Stimulated activated naive B cell treated with anti-CD40 and anti-IgM and Interleukin-4, amounts not matched to agents 10 μg/mL and 1 μg/mL and 100 μg/mL, for 72 hours (primary cell): ENCODE results near the gene MAML2.

Experiments
- ATAC-seq, 2 donors: fragments of 150-1000 bp; cut with Tn5 transposase; replicated peaks; 2 replicates each; pipeline ENCODE4 v1.10.0; 2021; ENCODE audit warnings: moderate library complexity in 1 of 2
- DNase-seq: peaks from one replicate; pipeline ENCODE4 v3.0.0; 2021
- H3K27ac Mint-ChIP-seq: one replicate; pipeline ENCODE4 v1.8.0; 2022; ENCODE audit warnings: mild to moderate bottlenecking, mixed read lengths
- H3K27me3 Mint-ChIP-seq, 2 donors: one replicate each; pipeline ENCODE4 v1.8.0; 2022; ENCODE audit warnings: mixed read lengths in 2 of 2
- H3K36me3 Mint-ChIP-seq, 2 donors: one replicate each; pipeline ENCODE4 v1.8.0; 2022; ENCODE audit warnings: mixed read lengths in 2 of 2, mild to moderate bottlenecking in 1 of 2
- H3K4me1 Mint-ChIP-seq, 2 donors: one replicate each; pipeline ENCODE4 v1.8.0; 2022; ENCODE audit warnings: mixed read lengths in 2 of 2, mild to moderate bottlenecking in 1 of 2
- H3K4me3 Mint-ChIP-seq, 2 donors: one replicate each; pipeline ENCODE4 v1.8.0; 2022; ENCODE audit warnings: mild to moderate bottlenecking in 2 of 2, mixed read lengths in 2 of 2, moderate library complexity in 1 of 2
- H3K9me3 Mint-ChIP-seq, 2 donors: one replicate each; pipeline ENCODE4 v1.8.0; 2022; ENCODE audit warnings: mixed read lengths in 2 of 2, mild to moderate bottlenecking in 1 of 2

Gene MAML2

DNA sequence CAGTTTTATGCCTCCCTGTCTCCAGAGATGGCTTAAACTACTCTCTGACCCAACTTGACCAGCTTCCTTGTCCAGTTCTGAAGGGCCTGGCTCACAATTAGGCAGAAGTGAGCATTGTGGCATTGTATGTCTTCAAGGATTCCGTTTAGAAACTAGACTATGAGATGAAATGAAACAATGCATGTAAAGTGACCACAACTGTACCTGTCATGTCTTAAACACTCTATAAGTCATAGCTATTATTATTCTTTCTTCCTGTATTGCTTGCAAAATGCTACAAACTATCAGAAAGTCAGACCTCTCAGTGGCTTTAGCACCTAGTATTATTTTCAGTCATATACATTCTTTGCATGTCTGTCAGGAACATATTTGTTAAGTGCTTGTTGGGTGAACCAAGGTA, 291.2 kb downstream of the MAML2 start:
- Mint-ChIP-seq H3K4me1 (peaks cover 40 to 68% of the 10 kb centered on the region in 2 donors), H3K27ac (peak overlapping the region; percentile 9), H3K9me3 (no peaks in the 10 kb centered on the region), H3K4me3 (no peak overlapping the region), H3K36me3 (peaks cover 8 to 9% of the 10 kb centered on the region in 2 donors), H3K27me3 (no peaks in the 10 kb centered on the region)
- ATAC-seq = peak; percentile 75 to 76
- DNase-seq = no peak

- DNase-seq (no peak), ATAC-seq (peak in 1 of 2 donors; percentile 17)
- H3K9me3 Mint-ChIP-seq = no peaks in the 10 kb centered on the region
- H3K27me3 Mint-ChIP-seq = no peaks in the 10 kb centered on the region
- no peak overlapping the region for H3K4me3 Mint-ChIP-seq
- peaks cover 9 to 12% of the 10 kb centered on the region in 2 donors for H3K36me3 Mint-ChIP-seq
- H3K27ac Mint-ChIP-seq = no peak overlapping the region
- peaks cover 38 to 63% of the 10 kb centered on the region in 2 donors for H3K4me1 Mint-ChIP-seq
These were observed 292.4 kb downstream of the MAML2 start for GRCh38 chr11:96050435-96051182.

DNA sequence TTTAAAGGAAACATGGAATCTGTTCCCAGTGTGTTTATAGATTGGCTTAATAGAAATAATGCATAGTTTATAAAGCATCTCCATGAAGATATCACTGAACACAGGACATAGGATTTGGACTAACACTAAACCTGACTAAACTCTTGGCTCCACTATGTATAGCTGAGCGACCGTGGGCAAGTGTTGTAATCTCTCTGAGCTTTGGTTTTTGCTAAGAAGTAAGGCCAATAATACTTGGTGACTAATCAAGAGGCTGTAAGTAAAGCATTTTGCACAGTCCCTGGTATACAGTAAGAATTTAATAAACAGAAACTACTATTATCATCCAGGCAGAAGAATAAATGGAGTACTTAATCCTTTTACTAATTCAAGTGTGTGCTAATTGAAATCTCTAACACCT, 293.6 kb downstream of the MAML2 start:
- Mint-ChIP-seq H3K4me1 (peaks cover 31 to 52% of the 10 kb centered on the region in 2 donors), H3K27ac (no peak overlapping the region)
- ATAC-seq = no peak

DNA sequence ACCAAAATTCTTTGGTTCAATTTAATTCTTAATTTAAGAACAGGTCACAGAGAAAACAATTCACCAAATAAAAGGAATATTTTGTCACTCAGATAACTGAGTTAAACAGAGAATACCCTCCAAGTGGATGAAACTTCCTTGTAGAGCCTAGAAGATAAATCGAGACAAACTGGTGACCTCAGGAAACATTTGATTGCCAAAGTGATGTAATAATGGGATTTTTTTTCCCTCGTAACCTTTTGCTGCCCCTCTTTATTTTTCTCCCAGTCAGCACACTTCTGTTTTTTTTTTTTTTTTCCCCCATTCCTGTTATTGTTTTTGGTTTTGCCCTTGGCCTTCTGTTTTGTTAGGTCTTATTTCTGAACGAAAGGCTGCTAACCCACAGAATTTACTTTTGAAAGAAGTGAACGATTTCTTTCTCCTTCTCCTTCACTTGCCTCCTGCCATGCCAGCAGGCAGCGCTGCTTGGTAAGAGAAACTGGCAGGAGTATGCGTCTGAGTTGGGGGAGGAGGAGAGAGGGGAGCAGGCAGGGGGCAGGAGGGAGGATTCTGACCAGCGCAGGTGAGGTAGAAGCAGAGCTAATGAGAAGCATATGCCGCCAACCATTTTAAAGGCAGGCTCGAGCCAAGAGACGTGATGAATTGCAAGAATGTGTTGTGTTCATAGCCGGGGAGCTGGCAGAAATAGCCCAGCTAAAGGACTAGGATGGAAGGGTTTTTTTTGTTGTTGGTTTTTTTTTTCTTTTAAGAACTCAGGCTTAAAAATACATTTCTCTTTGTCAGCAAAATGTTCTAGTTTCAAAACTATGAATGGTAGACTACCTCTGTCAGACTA, 297.2 kb downstream of the MAML2 start:
- peak in 1 of 2 donors; percentile 45 for ATAC-seq
- peaks cover 16 to 21% of the 10 kb centered on the region in 2 donors for H3K36me3 Mint-ChIP-seq

More for the DNA sequence above, 293.6 kb downstream of the MAML2 start:
- Mint-ChIP-seq H3K4me3 (no peak overlapping the region), H3K36me3 (peaks cover 9 to 12% of the 10 kb centered on the region in 2 donors), H3K9me3 (no peaks in the 10 kb centered on the region), H3K27me3 (no peaks in the 10 kb centered on the region)
- DNase-seq = no peak

GRCh38 chr11:96044747-96045146, 298.2 kb downstream of the MAML2 start:
- Mint-ChIP-seq H3K4me3 (no peak overlapping the region), H3K36me3 (peaks cover 13 to 19% of the 10 kb centered on the region in 2 donors), H3K9me3 (no peaks in the 10 kb centered on the region), H3K27me3 (no peaks in the 10 kb centered on the region), H3K27ac (no peak overlapping the region), H3K4me1 (peaks cover 8 to 14% of the 10 kb centered on the region in 2 donors)
- ATAC-seq (no peak), DNase-seq (no peak)

More for the DNA sequence above, 297.2 kb downstream of the MAML2 start:
- Mint-ChIP-seq H3K9me3 (no peaks in the 10 kb centered on the region), H3K27me3 (no peaks in the 10 kb centered on the region), H3K4me1 (peaks cover 14 to 24% of the 10 kb centered on the region in 2 donors), H3K4me3 (peak overlapping the region in 1 of 2 donors; percentile 29), H3K27ac (peak overlapping the region; percentile 31)
- DNase-seq = no peak

- DNase-seq (no peak), ATAC-seq (no peak)
- Mint-ChIP-seq H3K27ac (no peak overlapping the region), H3K9me3 (no peaks in the 10 kb centered on the region), H3K36me3 (peaks cover 14 to 20% of the 10 kb centered on the region in 2 donors), H3K27me3 (no peaks in the 10 kb centered on the region), H3K4me1 (peaks cover 8 to 14% of the 10 kb centered on the region in 2 donors), H3K4me3 (no peak overlapping the region)
These were observed 298.7 kb downstream of the MAML2 start for GRCh38 chr11:96044311-96044710.

- ATAC-seq (no peak), DNase-seq (no peak)
- no peak overlapping the region for H3K27ac Mint-ChIP-seq
- no peaks in the 10 kb centered on the region for H3K27me3 Mint-ChIP-seq
- no peak overlapping the region for H3K4me3 Mint-ChIP-seq
- peaks cover 17 to 24% of the 10 kb centered on the region in 2 donors for H3K36me3 Mint-ChIP-seq
- H3K4me1 Mint-ChIP-seq = peaks cover 9 to 18% of the 10 kb centered on the region in 2 donors
- H3K9me3 Mint-ChIP-seq = no peaks in the 10 kb centered on the region
These were observed 299.7 kb downstream of the MAML2 start for GRCh38 chr11:96043291-96043690.

GRCh38 chr11:96038046-96038445, 304.9 kb downstream of the MAML2 start:
- no peak overlapping the region for H3K27ac Mint-ChIP-seq
- H3K4me1 Mint-ChIP-seq = peaks cover 12 to 15% of the 10 kb centered on the region in 2 donors
- no peak overlapping the region for H3K4me3 Mint-ChIP-seq
- H3K9me3 Mint-ChIP-seq = no peaks in the 10 kb centered on the region
- H3K36me3 Mint-ChIP-seq = peaks cover 25 to 39% of the 10 kb centered on the region in 2 donors
- DNase-seq (no peak), ATAC-seq (no peak)
- no peaks in the 10 kb centered on the region for H3K27me3 Mint-ChIP-seq

DNA sequence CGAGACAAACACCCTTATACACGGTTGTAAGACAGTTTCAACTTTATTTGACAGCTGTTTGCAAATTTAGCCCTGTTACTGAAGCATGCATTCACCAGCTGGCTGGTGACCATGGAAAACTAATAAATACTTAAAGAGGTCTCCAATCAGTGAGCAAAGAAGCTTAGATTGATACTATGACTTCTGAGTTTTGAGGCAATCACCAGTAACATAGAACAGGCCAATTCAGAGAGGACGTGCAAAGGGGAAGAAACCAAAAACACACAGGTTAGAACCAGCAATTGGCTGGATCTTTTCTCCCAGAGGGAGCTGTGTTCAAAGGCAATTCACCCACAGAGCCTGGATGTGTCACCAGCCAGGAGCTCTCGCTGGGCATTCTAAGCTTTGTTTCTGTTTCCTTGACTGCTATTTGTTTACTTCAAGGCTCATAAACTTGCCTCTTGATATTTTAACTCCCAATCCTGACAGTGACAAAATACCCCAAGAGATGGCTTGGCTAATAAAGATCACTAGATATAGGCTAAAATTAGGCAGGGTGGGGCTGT, 305.5 kb downstream of the MAML2 start:
- Mint-ChIP-seq H3K9me3 (no peaks in the 10 kb centered on the region), H3K4me1 (peaks cover 15 to 17% of the 10 kb centered on the region in 2 donors), H3K27me3 (no peaks in the 10 kb centered on the region), H3K4me3 (no peak overlapping the region), H3K27ac (no peak overlapping the region), H3K36me3 (peaks cover 24 to 39% of the 10 kb centered on the region in 2 donors)
- ATAC-seq (no peak), DNase-seq (no peak)

- no peak for ATAC-seq
- no peak for DNase-seq
- no peak overlapping the region for H3K27ac Mint-ChIP-seq
- H3K4me1 Mint-ChIP-seq = peaks cover 15 to 17% of the 10 kb centered on the region in 2 donors
- H3K36me3 Mint-ChIP-seq = peaks cover 19 to 34% of the 10 kb centered on the region in 2 donors
- H3K27me3 Mint-ChIP-seq = no peaks in the 10 kb centered on the region
- H3K9me3 Mint-ChIP-seq = no peaks in the 10 kb centered on the region
- H3K4me3 Mint-ChIP-seq = no peak overlapping the region
These were observed 306.1 kb downstream of the MAML2 start for GRCh38 chr11:96036863-96037262.

- Mint-ChIP-seq H3K27me3 (no peaks in the 10 kb centered on the region), H3K36me3 (peaks cover 12 to 26% of the 10 kb centered on the region in 2 donors), H3K4me3 (no peak overlapping the region), H3K27ac (no peak overlapping the region), H3K4me1 (peaks cover 11 to 13% of the 10 kb centered on the region in 2 donors), H3K9me3 (no peaks in the 10 kb centered on the region)
- DNase-seq = no peak
- no peak for ATAC-seq
These were observed 307.3 kb downstream of the MAML2 start for GRCh38 chr11:96035740-96036078.

DNA sequence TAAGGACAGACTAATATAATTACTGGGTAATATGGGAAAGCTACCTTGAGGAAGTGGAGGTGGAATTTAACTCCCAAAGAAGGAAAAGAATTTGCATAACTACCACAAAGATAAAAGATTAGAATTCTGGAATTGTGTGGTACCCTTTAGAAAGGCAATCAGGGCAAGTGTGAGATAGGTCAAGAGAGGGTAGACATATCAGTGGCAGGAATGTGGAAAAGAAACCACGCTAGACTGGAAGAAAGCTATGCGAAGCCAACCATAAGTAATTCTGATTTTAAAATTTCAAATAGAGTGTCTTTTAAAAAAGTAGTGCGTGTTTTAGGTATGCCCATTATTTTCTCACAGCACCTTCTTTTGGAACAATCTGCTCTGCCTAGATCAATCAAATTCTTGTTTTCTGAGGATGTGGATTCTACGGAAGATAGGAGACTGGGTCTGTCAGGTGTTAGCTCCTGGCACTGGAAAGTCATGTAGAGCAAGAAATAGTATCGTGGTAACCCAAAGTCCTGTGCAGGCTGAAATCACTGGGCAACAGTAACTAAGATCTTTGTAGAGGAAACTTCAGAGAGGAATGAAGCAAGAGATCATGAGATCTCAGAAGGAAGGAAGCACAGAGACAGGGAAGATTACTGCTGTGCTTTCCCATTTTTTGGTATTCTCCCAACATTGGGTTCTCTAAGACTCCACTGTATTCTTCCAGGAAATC, 307.8 kb downstream of the MAML2 start:
- ATAC-seq (no peak), DNase-seq (no peak)
- Mint-ChIP-seq H3K36me3 (peaks cover 12 to 26% of the 10 kb centered on the region in 2 donors), H3K9me3 (no peaks in the 10 kb centered on the region), H3K27me3 (no peaks in the 10 kb centered on the region), H3K4me1 (peaks cover 11 to 13% of the 10 kb centered on the region in 2 donors), H3K4me3 (no peak overlapping the region), H3K27ac (no peak overlapping the region)

GRCh38 chr11:96033599-96033998, 309.4 kb downstream of the MAML2 start:
- H3K27ac Mint-ChIP-seq = peak overlapping the region; percentile 15

GRCh38 chr11:96033095-96033494, 309.9 kb downstream of the MAML2 start:
- no peaks in the 10 kb centered on the region for H3K9me3 Mint-ChIP-seq
- H3K4me1 Mint-ChIP-seq = peaks cover 14 to 17% of the 10 kb centered on the region in 2 donors
- H3K4me3 Mint-ChIP-seq = no peak overlapping the region
- DNase-seq = no peak
- peaks cover 8 to 23% of the 10 kb centered on the region in 2 donors for H3K36me3 Mint-ChIP-seq
- H3K27me3 Mint-ChIP-seq = no peaks in the 10 kb centered on the region
- ATAC-seq = no peak
- H3K27ac Mint-ChIP-seq = no peak overlapping the region

More at GRCh38 chr11:96033599-96033998, 309.4 kb downstream of the MAML2 start:
- Mint-ChIP-seq H3K9me3 (no peaks in the 10 kb centered on the region), H3K4me1 (peaks cover 14 to 17% of the 10 kb centered on the region in 2 donors), H3K4me3 (no peak overlapping the region), H3K36me3 (peaks cover 8 to 20% of the 10 kb centered on the region in 2 donors), H3K27me3 (no peaks in the 10 kb centered on the region)
- no peak for DNase-seq
- ATAC-seq = no peak
